ENCODE data around the gene AADAT.
A peak's percentile ranks its signal among the peaks of the same experiment; 100 is the strongest.
"Not testable (repeated sequence)": the region's sequence is repeated elsewhere in the genome, so short reads cannot be mapped to it uniquely, and the experiment has no call there.

The AADAT gene

DNA sequence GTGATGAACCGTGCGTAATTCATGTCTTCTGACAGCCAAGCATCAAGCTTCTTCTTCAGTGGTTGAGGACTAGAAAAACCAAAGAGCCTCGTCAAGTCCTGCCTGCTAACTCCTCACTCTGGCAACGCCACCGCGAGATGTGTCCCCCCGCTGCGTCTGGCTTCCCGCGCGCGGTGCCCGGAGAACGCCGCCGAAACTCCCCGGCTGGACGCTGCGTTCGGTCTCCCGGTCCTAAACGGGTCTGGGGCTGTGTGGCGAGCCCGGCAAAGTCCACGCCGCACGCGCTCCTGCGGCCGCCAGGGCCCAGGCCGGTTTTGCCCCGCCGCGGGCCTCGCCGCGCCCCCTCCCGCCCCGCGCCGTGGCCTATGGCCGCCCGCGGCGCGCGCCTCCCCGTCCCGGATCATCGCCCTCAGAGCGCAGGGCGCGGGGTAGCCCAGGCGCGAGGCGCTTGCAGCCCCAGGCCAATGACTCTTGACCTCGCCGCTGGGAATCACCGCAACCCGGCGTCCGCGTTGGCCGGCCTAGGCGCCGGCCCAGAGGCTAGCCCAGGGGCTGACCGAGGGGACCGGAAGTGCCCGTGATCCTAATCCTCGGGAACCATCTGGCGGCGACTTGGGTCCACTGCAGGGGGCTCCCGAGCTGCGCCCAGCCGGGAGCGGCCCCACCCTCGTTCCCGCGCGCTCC, at the start of gene AADAT:
Gene AADAT (minus strand): TSS at position 289 of the 684 bp plus-strand sequence. CDS start 266 bp downstream, at position 23.
- H3K9me3 Mint-ChIP-seq: no peaks in the 10 kb centered on the region
- H3K27me3 Mint-ChIP-seq: peaks cover 43% of the 10 kb centered on the region
- ATAC-seq (peak; percentile 88), DNase-seq (peak; percentile 37 to 55)
- no peak within 1 kb of the TSS for H3K27ac Mint-ChIP-seq
- peaks cover 16% of the 10 kb centered on the region for H3K4me1 Mint-ChIP-seq
- H3K4me3 Mint-ChIP-seq: peak within 1 kb of the TSS; percentile 69 to 77

GRCh38 chr4:170138580-170139194, 48.9 kb upstream of the AADAT start:
- ATAC-seq (peak; percentile 67), DNase-seq (peak; percentile 60 to 64)
- Mint-ChIP-seq H3K27me3 (peaks cover 16% of the 10 kb centered on the region), H3K9me3 (peaks cover 0 to under 1% of the 10 kb centered on the region in 2 donors), H3K4me1 (peaks cover 8% of the 10 kb centered on the region), H3K4me3 (no peak overlapping the region), H3K27ac (no peak overlapping the region)

DNA sequence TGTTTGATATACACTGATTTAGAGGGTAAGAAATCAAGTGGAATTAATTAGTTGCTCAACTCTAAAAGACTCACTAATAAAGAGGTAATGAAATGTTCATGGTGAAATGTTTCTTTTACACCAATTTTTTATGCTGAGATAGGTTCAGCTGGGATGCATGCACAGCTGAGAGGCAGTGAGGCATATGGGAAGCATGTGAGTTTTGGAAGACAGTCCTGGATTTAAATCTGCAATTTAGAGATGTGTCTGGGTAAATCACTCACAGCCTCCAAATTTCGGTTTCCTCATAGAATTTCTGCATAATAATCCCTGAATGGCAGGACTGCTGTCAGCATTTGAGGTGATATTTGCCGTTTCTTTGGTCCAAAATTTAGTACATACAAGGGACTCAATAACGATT, 48.2 kb upstream of the AADAT start:
- H3K27ac Mint-ChIP-seq: no peak overlapping the region
- no peak for DNase-seq
- peaks cover 16% of the 10 kb centered on the region for H3K27me3 Mint-ChIP-seq
- peaks cover 0 to 8% of the 10 kb centered on the region in 2 donors for H3K9me3 Mint-ChIP-seq
- peaks cover 8% of the 10 kb centered on the region for H3K4me1 Mint-ChIP-seq
- H3K4me3 Mint-ChIP-seq: no peak overlapping the region
- no peak for ATAC-seq

DNA sequence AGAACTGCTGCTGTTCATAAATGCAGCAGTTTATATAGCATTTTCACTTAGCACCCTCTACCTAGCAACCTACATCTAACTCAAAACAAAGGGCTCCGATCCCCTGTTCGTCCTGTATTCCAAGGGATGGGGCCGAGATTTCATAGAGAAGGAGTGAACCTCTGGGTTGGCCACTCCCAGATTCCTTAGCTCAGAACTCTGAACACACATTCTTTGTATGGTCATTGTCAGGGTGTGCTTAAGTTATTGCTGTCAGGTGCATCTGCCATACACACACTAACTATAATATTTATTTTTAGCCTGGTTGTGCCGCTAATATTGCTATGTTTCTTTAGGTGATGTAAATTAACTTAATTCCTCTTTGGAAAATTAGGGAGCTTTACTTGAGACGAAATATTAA, 47.7 kb upstream of the AADAT start:
- DNase-seq (no peak), ATAC-seq (no peak)
- Mint-ChIP-seq H3K27ac (no peak overlapping the region), H3K27me3 (peaks cover 16% of the 10 kb centered on the region), H3K9me3 (peaks cover 0 to 12% of the 10 kb centered on the region in 2 donors), H3K4me1 (peaks cover 8% of the 10 kb centered on the region), H3K4me3 (no peak overlapping the region)

- no peak overlapping the region for H3K4me3 Mint-ChIP-seq
- peaks cover 16% of the 10 kb centered on the region for H3K27me3 Mint-ChIP-seq
- ATAC-seq (peak; percentile 36), DNase-seq (no peak)
- H3K27ac Mint-ChIP-seq: peak overlapping the region in 1 of 2 donors; percentile 20
- peaks cover 6 to 14% of the 10 kb centered on the region in 2 donors for H3K9me3 Mint-ChIP-seq
- H3K4me1 Mint-ChIP-seq: peaks cover 8% of the 10 kb centered on the region
These were observed 45.1 kb upstream of the AADAT start for GRCh38 chr4:170134821-170135220.

GRCh38 chr4:170128219-170128804, 38.6 kb upstream of the AADAT start:
- Mint-ChIP-seq H3K27me3 (no peaks in the 10 kb centered on the region), H3K27ac (no peak overlapping the region), H3K4me3 (no peak overlapping the region), H3K4me1 (no peaks in the 10 kb centered on the region), H3K9me3 (peaks cover 6 to 10% of the 10 kb centered on the region in 2 donors)
- DNase-seq (no peak), ATAC-seq (no peak)

DNA sequence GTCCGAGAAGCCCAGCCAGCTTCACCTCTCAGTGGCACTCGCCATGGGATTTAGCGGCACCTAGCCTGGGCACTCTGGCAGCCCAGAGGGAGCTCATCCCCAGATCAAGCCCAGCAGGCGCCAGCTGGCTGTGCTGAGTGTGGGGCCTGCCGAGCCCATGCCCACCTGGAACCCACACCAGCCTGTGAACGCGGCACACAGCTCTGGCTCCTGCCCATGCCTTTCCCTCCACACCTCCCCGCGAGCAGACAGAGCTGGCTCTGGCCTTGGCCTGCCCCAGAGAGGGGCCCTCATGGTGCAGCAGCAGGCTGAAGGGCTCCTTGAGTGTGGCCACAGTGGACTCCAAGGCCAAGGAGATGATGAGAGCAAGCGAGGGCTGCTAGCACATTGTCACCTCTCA, 38.0 kb upstream of the AADAT start:
- H3K9me3 Mint-ChIP-seq: peaks cover 5 to 6% of the 10 kb centered on the region in 2 donors
- no peak overlapping the region for H3K4me3 Mint-ChIP-seq
- H3K27ac Mint-ChIP-seq: no peak overlapping the region
- H3K4me1 Mint-ChIP-seq: no peaks in the 10 kb centered on the region
- ATAC-seq (no peak), DNase-seq (no peak)
- H3K27me3 Mint-ChIP-seq: no peaks in the 10 kb centered on the region

DNA sequence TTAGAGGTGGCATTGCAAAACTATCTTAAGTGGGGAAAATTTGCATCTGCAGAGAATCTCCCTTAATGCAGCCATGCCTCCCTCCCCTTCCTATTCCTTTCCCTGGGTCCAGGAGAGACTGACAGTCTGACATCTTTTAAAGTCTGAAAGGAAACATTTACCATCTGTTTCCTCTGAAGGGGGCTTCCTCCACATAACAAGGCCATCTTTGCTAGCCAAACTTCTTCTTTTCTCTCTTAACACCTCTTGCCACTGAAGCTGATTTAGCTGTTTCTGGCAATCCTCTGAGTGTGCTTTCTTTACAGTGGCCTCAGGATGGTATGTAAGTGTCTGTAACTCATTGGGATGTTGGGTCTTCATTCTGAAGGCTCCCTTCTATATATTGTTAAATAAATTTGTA, 34.6 kb upstream of the AADAT start:
- H3K9me3 Mint-ChIP-seq: no peaks in the 10 kb centered on the region
- DNase-seq (no peak), ATAC-seq (no peak)

GRCh38 chr4:170122252-170122651, 32.5 kb upstream of the AADAT start:
- H3K27ac Mint-ChIP-seq: no peak overlapping the region
- H3K4me3 Mint-ChIP-seq: no peak overlapping the region
- H3K4me1 Mint-ChIP-seq: no peaks in the 10 kb centered on the region
- H3K27me3 Mint-ChIP-seq: peaks cover 13% of the 10 kb centered on the region
- no peak for DNase-seq
- no peaks in the 10 kb centered on the region for H3K9me3 Mint-ChIP-seq
- ATAC-seq: no peak

More for the DNA sequence above, 34.6 kb upstream of the AADAT start:
- Mint-ChIP-seq H3K4me3 (no peak overlapping the region), H3K4me1 (no peaks in the 10 kb centered on the region), H3K27me3 (no peaks in the 10 kb centered on the region), H3K27ac (no peak overlapping the region)

DNA sequence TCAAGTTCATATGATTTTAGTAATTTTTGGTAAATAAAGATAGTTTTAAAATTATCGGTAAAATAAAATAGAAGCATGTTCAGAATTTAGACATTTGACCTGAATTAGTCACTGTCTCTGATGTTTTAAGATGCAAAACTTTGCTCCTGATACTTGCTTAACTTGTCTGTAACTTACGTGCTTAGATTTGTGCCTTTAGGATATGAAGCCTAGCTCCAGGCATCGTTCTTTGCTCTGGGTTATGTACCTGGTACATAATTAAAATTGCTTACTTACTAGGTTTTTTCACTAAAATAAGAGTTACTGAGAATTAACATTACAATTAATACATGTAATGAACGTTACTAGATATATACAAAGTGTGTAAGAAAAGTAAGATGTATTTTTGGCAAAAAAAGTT, 24.9 kb upstream of the AADAT start:
- Mint-ChIP-seq H3K27ac (no peak overlapping the region), H3K27me3 (peaks cover 45% of the 10 kb centered on the region), H3K4me1 (no peaks in the 10 kb centered on the region), H3K9me3 (no peaks in the 10 kb centered on the region), H3K4me3 (no peak overlapping the region)
- no peak for DNase-seq
- no peak for ATAC-seq

GRCh38 chr4:170114183-170114582, 24.4 kb upstream of the AADAT start:
- H3K27me3 Mint-ChIP-seq: peaks cover 46% of the 10 kb centered on the region
- not testable (repeated sequence) for ATAC-seq, H3K4me3 Mint-ChIP-seq, H3K9me3 Mint-ChIP-seq, DNase-seq, H3K27ac Mint-ChIP-seq, H3K4me1 Mint-ChIP-seq

- no peak overlapping the region for H3K4me3 Mint-ChIP-seq
- no peaks in the 10 kb centered on the region for H3K9me3 Mint-ChIP-seq
- DNase-seq: no peak
- no peak overlapping the region for H3K27ac Mint-ChIP-seq
- ATAC-seq: no peak
- H3K27me3 Mint-ChIP-seq: peaks cover 27% of the 10 kb centered on the region
- no peaks in the 10 kb centered on the region for H3K4me1 Mint-ChIP-seq
These were observed 21.8 kb upstream of the AADAT start for GRCh38 chr4:170111546-170111945.

DNA sequence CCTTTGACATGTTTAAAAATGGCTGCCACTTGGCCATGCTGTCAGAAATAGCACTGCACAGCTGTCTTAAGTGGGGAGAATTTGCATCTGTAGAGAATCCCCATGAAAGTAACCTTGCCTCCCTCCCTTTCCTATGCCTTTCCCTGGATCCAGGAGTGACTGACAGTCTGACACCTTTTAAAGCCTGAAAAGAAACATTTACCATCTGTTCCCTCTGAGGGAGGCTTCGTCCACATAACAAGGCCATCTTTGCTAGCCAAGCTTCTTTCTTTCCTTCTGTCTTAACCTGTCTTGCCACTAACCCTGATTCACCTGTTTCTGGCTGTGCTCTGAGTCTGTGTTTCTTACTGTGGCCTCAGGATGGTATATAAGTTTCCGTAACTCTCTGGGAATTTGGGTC, 21.3 kb upstream of the AADAT start:
- DNase-seq: no peak
- no peaks in the 10 kb centered on the region for H3K9me3 Mint-ChIP-seq
- H3K27me3 Mint-ChIP-seq: peaks cover 26% of the 10 kb centered on the region
- H3K27ac Mint-ChIP-seq: no peak overlapping the region
- H3K4me1 Mint-ChIP-seq: no peaks in the 10 kb centered on the region
- no peak overlapping the region for H3K4me3 Mint-ChIP-seq
- ATAC-seq: no peak

DNA sequence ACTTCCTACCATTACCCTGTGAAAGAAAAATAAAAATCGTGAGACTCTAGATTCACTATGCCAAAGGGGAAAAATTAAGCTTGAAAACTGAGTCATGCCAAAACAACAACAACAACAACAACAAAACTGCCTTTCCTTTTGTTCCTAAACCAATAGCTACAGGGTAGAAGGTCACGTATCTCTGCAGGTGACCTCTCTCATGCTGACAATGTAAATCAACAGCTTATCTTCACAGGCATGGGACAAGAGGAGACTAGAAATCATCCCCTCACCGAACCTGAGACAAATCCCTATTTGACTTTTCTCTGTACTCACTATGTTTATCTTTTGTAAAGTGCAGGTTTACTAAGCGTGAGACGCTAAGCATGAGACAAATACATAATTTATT, 20.5 kb upstream of the AADAT start:
- ATAC-seq: no peak
- Mint-ChIP-seq H3K27ac (no peak overlapping the region), H3K9me3 (no peaks in the 10 kb centered on the region), H3K4me3 (no peak overlapping the region), H3K27me3 (peaks cover 26% of the 10 kb centered on the region), H3K4me1 (no peaks in the 10 kb centered on the region)
- DNase-seq: no peak

- Mint-ChIP-seq H3K27ac (no peak overlapping the region), H3K27me3 (peaks cover 26% of the 10 kb centered on the region), H3K9me3 (no peaks in the 10 kb centered on the region), H3K4me3 (no peak overlapping the region), H3K4me1 (no peaks in the 10 kb centered on the region)
- ATAC-seq (no peak), DNase-seq (no peak)
These were observed 20.0 kb upstream of the AADAT start for GRCh38 chr4:170109586-170110284.

DNA sequence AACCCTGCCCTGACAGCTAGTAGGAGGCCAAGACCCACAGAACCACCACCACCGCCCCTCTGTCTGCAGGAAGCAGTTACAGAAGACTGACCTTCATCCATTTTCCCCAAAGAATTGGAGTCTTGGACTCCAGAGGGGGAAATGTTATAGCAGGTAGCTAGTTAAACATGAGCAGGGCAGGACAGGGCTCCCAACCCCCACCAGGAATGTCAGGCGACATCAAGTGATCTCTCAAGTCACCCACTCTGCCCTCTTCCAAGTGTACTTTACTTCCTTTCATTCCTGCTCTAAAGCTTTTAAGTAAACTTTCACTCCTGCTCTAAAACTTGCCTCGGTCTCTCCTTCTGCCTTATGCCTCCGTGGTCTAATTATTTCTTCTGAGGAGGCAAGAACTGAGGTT, 17.1 kb upstream of the AADAT start:
- no peak for DNase-seq
- ATAC-seq: no peak
- no peak overlapping the region for H3K4me3 Mint-ChIP-seq
- peaks cover 24% of the 10 kb centered on the region for H3K27me3 Mint-ChIP-seq
- H3K9me3 Mint-ChIP-seq: no peaks in the 10 kb centered on the region
- no peaks in the 10 kb centered on the region for H3K4me1 Mint-ChIP-seq
- H3K27ac Mint-ChIP-seq: no peak overlapping the region

All from stimulated activated naive CD8-positive, alpha-beta T cell treated with anti-CD3 and anti-CD28 coated beads, Interleukin-15, amount 100 ng/mL, for 72 hours (primary cell).